ENCODE data around the gene ZBTB20. TPM values are rescaled to one million over a fixed set of nuclear protein-coding genes. Genes with fewer than 3 reads are reported as not detected.

ZBTB20 gene
- total and polyA plus RNA-seq, 12 donors: 2.8 to 167 (median 108) TPM

- Histone ChIP-seq H3K36me3 (replicated peaks in 1 of 2) (no peaks in the 10 kb centered on the region), H3K9me3 (replicated peaks in 1 of 3) (peaks cover 0 to 4% (median 0%) of the 10 kb centered on the region in 3 donors), H3K27me3 (no peaks in the 10 kb centered on the region), H3K27ac (no peak overlapping the region), H3K4me1 (replicated peaks in 1 of 2) (peaks cover 4 to 71% of the 10 kb centered on the region in 2 donors), H3K4me3 (no peak overlapping the region)
- no peak for DNase-seq
- intact Hi-C loops (cut with DNase I): loop anchor here in 1 of 2 donors (10.0 kb wide), 1 partner anchor 70 kb away; no protein-coding TSS in a partner anchor
- TF ChIP-seq CTCF (IDR thresholded peaks at IDR 0.05): no peak
- TF ChIP-seq POLR2A (IDR thresholded peaks at IDR 0.05): no peak
- WGBS, 4 donors: 67 to 72% (median 68%) methylated on average over 1 of the region's 1 CpG
Measured at GRCh38 chr3:115095236-115095635, 51.9 kb downstream of the ZBTB20 start.

GRCh38 chr3:115092220-115092791 is 54.8 kb downstream of the ZBTB20 start:
- Histone ChIP-seq H3K4me1 (replicated peaks in 1 of 2) (peaks cover 0 to 60% of the 10 kb centered on the region in 2 donors), H3K9me3 (replicated peaks in 1 of 3) (peaks cover 0 to 4% (median 0%) of the 10 kb centered on the region in 3 donors), H3K27me3 (no peaks in the 10 kb centered on the region), H3K36me3 (replicated peaks in 1 of 2) (no peaks in the 10 kb centered on the region), H3K27ac (peak overlapping the region in 2 of 5 donors; percentile 23 to 41), H3K4me3 (no peak overlapping the region)
- DNase-seq: peak; percentile 66 to 89 (median 79)
- TF ChIP-seq CTCF (IDR thresholded peaks at IDR 0.05) (peak; percentile 54 to 83 (median 78)), POLR2A (IDR thresholded peaks at IDR 0.05) (no peak)
- intact Hi-C loops (cut with DNase I): loop anchor here in 1 of 2 donors (10.0 kb wide), 1 partner anchor 72 kb away; no protein-coding TSS in a partner anchor
- 12 to 14% (median 14%) methylated on average over 4 of the region's 4 CpGs for WGBS, 4 donors

GRCh38 chr3:115090712-115091111 is 56.4 kb downstream of the ZBTB20 start:
- no peaks in the 10 kb centered on the region for H3K36me3 ChIP-seq (replicated peaks in 1 of 2)
- intact Hi-C loops (cut with DNase I): loop anchor here in 1 of 2 donors (10.0 kb wide), 1 partner anchor 74 kb away; no protein-coding TSS in a partner anchor
- WGBS, 4 donors: 85 to 97% (median 91%) methylated on average over 1 of the region's 1 CpG
- TF ChIP-seq POLR2A (IDR thresholded peaks at IDR 0.05) (no peak), CTCF (IDR thresholded peaks at IDR 0.05) (no peak)
- no peak overlapping the region for H3K27ac ChIP-seq
- DNase-seq: no peak
- no peaks in the 10 kb centered on the region for H3K27me3 ChIP-seq
- peaks cover 0 to 4% (median 0%) of the 10 kb centered on the region in 3 donors for H3K9me3 ChIP-seq (replicated peaks in 1 of 3)
- H3K4me3 ChIP-seq: no peak overlapping the region
- H3K4me1 ChIP-seq (replicated peaks in 1 of 2): peaks cover 0 to 54% of the 10 kb centered on the region in 2 donors

GRCh38 chr3:115089481-115089880 is 57.6 kb downstream of the ZBTB20 start:
- H3K4me3 ChIP-seq: no peak overlapping the region
- WGBS, 4 donors: 95 to 99% (median 96%) methylated on average over 2 of the region's 2 CpGs
- TF ChIP-seq CTCF (IDR thresholded peaks at IDR 0.05) (no peak), POLR2A (IDR thresholded peaks at IDR 0.05) (no peak)
- no peaks in the 10 kb centered on the region for H3K27me3 ChIP-seq
- no peak overlapping the region for H3K27ac ChIP-seq
- no peaks in the 10 kb centered on the region for H3K36me3 ChIP-seq (replicated peaks in 1 of 2)
- H3K9me3 ChIP-seq (replicated peaks in 1 of 3): peaks cover 0 to 3% (median 0%) of the 10 kb centered on the region in 3 donors
- DNase-seq: no peak
- peaks cover 0 to 49% of the 10 kb centered on the region in 2 donors for H3K4me1 ChIP-seq (replicated peaks in 1 of 2)
- intact Hi-C loops (cut with DNase I): no loop called here
